Adipose tissue (tissue), 3 donors: ENCODE results near the gene ARSG. TPM values are rescaled to one million over a fixed set of nuclear protein-coding genes. Genes with fewer than 3 reads are reported as not detected.

Source experiments
- H3K27ac ChIP-seq: one replicate; pipeline ENCODE4 v1.5.1; 2013; ENCODE audit warnings: low read depth, low read length
- WGBS, 3 donors: extraction: QIAGEN DNeasy Blood & Tissue Kit; methylation state at CpG; one replicate each; pipeline ENCODE4 v1.1.7; 2013; 5-methylcytosine and 5-hydroxymethylcytosine counted together
- polyA plus RNA-seq, 3 donors: library from polyadenylated mRNA; stranded (reverse); fragments of 200-250 nt; gene quantifications; one replicate each; pipeline ENCODE4 v1.2.3, GENCODE V29; 2013
- donor health status: healthy with polysubstance abuse.
- donor health status: Bipolar disorder and iron deficiency.
- donor health status: healthy.

ARSG gene
- polyA plus RNA-seq, 3 donors, result 1.0 to 2.3 (median 1.3) TPM

DNA sequence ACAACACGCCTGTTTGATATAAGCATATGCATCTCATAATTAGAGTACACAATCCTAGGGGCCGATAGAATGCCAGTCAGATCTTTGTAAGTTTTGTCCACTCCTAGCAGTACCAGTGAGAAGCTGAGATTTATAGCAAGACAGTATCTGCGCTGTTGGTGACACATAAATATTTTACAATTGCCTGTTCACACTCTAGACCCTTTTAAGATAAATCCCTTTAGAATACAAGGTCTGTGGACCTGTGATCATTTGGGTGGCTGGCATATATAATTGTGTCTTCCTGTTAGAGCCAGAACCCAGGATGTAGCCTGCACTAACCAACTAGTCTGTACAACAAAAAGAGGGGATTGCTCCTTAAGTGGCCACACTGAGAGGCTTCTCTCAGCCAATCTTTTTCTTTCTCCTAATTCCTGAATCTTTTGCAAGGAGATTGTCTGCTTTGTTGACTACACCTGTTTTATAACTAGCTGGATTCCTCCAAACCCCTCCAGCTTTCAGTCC lies 91.3 kb downstream of the ARSG start:
- 89 to 94% (median 93%) methylated on average over 3 of the region's 3 CpGs for WGBS, 3 donors
- no peak overlapping the region for H3K27ac ChIP-seq

GRCh38 chr17:68383120-68383442 lies 91.8 kb downstream of the ARSG start:
- H3K27ac ChIP-seq, result no peak overlapping the region
- 67 to 82% (median 70%) methylated on average over 4 of the region's 4 CpGs for WGBS, 3 donors

DNA sequence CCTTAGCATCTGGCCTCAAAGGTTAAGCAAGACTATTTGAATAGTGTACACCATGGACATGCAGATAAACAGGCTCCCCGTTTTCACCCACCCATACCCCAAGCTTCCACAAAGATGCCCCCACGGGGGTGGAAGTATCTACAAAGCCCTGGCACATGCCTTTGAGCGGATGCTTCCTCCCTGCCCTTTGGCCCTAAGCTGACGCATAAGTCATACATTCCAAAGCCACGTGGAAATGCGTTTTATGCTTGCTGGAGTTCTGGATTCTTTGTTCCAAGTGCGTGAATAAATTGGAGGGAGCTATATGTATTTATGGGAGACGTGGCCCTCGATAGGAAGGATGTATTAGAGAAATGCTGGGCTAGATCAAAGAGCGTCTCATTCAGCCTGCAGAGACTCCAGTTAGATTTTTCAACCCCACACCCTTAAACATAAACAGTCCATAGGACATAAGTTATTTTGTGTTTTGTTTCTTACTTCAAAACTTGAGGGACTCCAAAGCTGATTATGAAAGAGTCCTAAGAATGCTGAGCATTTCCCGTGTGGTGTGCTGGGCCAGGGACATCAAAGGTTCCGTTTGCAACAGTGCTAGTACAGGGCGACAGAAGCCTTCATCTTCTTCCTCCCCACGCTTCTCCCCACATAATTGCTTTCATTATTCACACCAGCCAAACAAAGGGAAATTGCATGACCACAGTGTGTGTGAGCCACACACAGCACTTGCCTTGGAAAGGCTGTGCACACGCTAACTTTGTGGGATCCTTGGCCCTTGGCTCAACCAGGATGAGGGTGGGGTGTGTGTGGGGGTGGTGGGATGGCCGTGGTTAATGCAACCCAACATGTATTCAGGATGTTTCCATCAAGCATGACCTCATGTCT lies 92.4 kb downstream of the ARSG start:
- no peak overlapping the region for H3K27ac ChIP-seq
- WGBS, 3 donors, result 32 to 77% (median 39%) methylated on average over 16 of the region's 16 CpGs

DNA sequence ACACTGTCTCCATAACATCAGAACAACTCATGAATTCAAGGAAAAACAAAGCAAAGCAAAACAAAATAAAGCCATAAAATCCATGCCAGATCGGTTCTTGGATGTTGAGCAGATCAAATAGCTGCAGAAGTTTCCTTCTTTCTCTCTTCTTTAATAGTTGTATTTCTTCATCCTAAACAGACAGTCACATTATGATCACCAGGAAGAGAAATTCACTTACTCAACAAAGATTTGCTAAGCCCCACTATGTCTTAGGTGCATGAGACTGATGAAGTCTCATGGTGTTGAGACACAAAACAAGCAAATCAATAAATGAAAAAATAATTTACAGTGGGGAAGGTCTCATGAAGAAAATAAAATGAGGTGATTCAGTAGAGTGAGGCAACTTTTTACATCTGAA lies 93.2 kb downstream of the ARSG start:
- 46 to 79% (median 51%) methylated on average over 1 of the region's 1 CpG for WGBS, 3 donors
- no peak overlapping the region for H3K27ac ChIP-seq

GRCh38 chr17:68384941-68385340 lies 93.6 kb downstream of the ARSG start:
- H3K27ac ChIP-seq, result no peak overlapping the region
- WGBS, 3 donors, result 86 to 94% (median 92%) methylated on average over 4 of the region's 4 CpGs

DNA sequence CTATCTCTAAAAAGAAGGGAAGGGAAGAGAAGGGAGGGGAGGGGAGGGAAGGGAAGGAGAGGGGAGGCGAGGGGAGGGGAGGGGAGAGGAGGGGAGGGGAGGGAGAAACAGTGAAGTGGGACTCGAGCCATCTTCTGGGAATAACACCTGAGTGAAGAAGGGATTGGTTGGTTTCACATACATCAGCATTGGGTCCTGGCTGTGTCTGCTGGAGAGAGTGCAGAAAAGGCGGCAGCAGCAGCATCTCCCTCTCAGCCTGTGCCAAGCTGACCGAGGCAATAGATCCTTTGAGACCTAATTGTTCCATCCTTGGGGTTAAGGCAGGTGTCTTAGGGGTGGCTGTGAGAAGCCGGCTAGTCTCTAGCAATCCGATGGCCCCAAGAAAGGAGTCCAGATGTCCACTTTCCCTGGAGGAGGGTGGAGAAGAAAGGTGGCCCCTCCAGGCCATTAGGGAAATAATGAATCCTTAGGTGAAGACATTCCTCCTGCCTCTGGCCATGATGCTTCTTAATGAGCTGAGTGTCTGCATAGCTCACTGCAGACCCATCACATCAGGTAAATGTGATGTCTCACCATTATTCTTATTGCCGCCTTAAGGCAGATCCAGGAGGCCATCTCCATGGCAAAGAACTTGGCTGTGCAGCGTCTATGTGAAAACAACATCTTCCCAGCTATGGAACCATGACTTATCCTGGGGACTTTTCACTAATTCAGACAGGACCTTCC lies 94.4 kb downstream of the ARSG start:
- 72 to 96% (median 92%) methylated on average over 7 of the region's 8 CpGs for WGBS, 3 donors
- H3K27ac ChIP-seq, result no peak overlapping the region

DNA sequence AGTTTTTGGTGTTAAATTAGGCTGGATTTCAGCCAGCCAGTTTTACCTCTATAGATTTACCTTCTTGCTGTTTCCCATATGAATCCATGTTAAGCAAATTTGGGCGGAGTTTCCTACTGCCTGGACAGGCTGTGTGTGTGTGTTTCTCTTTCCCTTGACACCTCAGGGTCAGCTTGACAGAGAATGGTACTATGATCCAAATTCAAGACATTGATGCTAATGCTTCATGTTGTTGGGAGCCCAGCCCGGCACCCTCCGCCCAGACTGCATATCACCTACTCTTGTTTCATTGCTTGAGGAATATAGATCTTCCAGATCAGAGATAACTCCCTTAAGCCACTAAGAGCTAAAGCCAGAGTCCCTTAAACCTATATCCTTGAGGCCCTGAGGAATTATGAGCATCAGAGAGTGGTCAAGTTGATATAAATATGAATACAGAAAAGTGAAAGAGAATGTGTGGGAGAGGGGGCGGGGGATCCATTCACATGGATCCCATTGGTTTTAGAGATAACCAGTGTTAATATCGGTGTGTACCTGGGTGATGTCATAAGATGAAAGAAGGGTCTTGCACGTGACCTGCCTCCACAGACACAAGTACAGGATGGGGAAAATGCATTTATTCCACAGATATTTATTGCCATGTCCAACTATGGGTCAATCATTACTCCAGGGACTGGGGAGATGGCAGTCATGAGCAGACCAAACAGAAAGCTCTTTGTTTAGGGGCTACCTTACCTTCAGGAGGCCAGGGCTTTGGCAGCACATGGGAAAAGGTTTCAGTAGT lies 96.3 kb downstream of the ARSG start:
- 80 to 96% (median 95%) methylated on average over 6 of the region's 6 CpGs for WGBS, 3 donors
- H3K27ac ChIP-seq, result no peak overlapping the region

DNA sequence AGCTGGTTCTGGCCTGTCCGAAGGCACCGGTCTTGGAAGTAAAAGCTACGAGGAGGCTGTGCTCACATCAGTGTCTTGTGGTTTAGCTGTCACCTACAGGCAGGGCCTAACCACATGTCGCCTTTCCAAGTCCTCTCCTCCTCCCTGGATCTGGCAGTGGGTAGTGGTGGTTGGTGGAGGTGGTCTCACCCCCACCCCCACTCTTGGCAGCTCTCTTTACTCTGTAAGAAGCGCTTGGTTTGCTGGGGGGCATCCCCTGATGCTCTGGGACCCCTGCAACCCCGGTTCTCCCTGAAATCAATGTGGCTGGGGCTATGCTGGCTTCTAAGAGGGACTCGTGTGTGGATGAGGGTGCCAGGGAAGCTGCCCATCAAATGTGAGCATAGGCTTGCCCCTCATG lies 97.7 kb downstream of the ARSG start:
- WGBS, 3 donors, result 70 to 78% (median 77%) methylated on average over 7 of the region's 7 CpGs
- no peak overlapping the region for H3K27ac ChIP-seq

DNA sequence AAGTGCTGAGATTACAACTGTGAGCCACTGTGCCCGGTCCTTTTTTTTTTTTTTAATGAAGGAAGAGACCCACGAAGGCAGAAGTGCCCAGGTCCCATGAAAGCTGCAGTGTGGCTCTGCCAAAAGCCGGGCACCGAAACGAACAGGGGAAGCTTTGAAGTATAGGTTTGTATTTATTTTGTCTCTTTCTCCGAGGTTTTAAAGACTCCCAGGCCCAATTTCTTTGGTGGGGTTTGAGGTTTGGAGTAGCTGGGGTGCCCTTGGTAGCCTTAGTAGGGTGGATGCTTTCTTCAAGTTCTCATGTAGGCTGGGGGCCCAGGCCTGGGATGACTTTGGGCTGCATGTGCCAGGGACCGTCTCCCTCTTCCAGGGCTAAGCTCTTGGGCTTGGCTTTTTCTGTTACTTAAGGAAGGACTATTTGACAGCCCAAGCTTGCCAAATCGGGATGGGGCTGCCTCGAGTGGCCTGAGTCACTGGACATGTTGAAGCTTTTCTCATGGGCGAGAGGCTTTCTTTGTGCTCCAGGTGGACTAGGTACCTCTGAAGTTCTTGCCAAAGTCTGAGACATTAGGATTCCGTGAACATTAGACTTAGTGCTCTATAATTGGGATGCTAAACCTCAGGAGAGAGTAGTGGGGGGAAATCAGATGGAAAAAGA lies 99.7 kb downstream of the ARSG start:
- WGBS, 3 donors, result 76 to 87% (median 78%) methylated on average over 11 of the region's 11 CpGs

GRCh38 chr17:68391561-68392268 lies 100.4 kb downstream of the ARSG start:
- no peak overlapping the region for H3K27ac ChIP-seq
- 72 to 86% (median 77%) methylated on average over 16 of the region's 16 CpGs for WGBS, 3 donors

More for the DNA sequence above, 99.7 kb downstream of the ARSG start:
- H3K27ac ChIP-seq, result no peak overlapping the region

DNA sequence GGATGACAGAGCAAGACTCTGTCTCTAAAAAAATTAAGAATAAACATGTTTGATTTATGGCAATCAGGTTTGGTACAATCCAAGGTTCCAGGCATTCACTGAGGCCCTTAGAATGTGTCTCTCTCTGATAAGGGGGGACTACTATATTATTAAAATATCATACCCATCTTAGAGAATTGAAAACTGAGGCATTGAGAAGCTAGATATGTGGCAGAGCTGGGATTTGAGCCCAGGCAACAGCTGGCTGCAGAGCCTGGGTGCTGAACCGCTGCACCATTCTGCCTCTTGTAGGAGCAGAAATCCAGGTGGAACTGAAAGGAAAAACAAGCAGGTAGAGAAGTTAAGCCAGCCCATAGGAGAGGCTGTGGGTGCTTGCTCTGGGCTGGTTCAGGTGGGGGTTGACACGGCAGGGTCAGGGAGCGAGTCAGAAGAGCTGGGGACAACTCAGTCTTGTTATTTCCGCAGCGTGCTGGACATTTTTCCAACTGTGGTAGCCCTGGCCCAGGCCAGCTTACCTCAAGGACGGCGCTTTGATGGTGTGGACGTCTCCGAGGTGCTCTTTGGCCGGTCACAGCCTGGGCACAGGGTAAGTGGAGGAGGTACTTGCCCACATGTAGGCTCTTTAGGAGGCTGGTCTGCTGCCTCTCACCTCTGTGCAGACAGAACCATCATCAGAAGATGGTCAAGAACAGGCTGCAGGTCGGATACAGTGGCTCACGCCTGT lies 103.5 kb downstream of the ARSG start:
- WGBS, 3 donors, result 93 to 98% (median 97%) methylated on average over 12 of the region's 12 CpGs
- H3K27ac ChIP-seq, result no peak overlapping the region

DNA sequence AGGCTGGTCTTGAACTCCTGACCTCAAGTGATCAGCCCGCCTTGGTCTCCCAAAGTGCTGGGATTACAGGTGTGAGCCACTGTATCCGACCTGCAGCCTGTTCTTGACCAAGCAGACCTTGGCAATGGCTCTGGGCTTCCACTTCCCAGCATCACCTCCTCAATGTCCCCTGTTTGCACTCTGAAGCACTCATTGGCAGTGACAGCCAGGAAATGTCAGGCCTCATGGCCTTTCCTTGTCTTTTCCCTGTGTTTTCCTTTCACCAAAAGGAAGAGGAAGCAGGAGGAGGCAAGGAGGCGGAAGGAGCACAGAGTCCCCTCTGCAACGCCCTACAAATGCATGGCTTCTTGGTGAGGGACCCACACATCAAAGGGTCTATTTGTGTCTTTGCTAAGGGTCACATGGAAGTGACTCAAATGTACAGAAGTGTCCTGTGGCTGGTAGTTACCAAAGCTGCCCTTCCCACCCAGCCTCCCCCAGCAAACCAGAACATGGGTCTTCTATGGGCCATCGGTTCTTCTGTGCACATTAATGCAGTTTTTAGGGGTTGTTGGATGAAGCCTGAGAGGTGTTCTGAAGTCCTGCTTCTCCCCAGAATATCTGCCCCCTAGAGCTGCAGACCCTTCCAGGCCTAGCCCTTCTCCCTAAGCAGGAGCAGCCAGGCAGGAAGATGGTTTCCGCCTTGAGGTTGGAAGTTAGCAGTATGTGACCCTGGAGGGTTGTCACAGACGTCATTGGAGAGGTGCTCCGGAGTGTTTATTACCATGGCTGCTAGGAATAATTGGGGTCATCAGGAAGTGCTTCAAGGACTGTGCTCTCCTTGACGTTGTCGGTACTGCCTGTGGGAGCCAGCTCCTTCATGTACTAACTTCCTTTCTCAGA lies 105.2 kb downstream of the ARSG start:
- H3K27ac ChIP-seq, result no peak overlapping the region
- WGBS, 3 donors, result 62 to 84% (median 67%) methylated on average over 10 of the region's 10 CpGs

- 57 to 75% (median 61%) methylated on average over 7 of the region's 7 CpGs for WGBS, 3 donors
- H3K27ac ChIP-seq, result no peak overlapping the region
These were observed 105.8 kb downstream of the ARSG start for GRCh38 chr17:68397108-68397536.

DNA sequence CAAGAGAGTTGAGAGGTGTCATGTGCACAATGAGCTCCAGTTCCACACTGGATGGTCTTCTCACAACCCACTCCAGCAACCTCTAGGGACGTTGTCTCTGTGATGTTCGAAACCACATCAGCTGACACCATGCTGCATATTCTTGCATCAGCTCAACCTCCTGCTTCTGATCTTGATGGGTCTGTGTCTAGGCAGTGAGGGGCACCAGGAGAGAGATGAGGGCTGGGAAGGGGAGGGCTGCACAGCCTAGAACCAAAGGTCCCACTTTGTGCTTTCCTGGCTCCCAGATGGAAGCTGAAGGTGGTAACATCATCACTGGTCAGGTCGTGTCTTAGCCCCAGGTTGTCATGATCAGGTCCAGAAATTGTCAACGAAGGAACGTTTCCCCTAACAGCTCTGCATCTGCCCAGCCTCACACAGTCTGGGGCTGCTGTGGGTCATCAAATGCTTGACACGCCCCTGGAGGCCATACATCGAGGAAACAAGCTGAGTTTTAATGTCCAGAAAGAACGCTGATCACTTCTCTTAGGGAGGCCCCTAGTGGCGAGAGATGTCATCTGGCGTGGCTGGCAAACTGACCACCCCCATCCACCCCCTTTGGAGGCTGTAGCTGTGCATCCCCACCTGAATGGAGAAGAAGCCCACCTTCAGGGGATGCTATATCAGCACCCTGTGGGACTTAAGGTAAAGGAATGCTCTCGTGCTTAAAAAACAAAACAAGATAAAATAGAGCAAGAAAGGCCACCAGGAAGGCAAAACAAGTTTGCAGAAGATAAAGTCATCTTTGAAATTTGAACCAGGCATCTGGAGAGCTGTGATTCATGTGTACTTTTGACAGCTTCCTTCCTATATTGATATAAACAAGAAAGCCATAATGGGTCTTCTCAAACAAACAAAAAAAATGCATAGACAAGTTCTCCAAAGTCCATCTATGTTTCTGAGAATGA lies 107.7 kb downstream of the ARSG start:
- 15 to 23% (median 17%) methylated on average over 11 of the region's 11 CpGs for WGBS, 3 donors
- H3K27ac ChIP-seq, result no peak overlapping the region
